ENCODE measurements around the gene FADS6.

- no peak for TF ChIP-seq CTCF (IDR thresholded peaks at IDR 0.05)
- no peak for TF ChIP-seq POLR2A (IDR thresholded peaks at IDR 0.05)
Observed at GRCh38 chr17:74920642-74921025, 27.2 kb upstream of the FADS6 start.

Measured in uterus (tissue), 2 donors.